HUDEP-2 (cell line): Measurements from ENCODE around the gene SLX4IP.
A peak's percentile ranks its signal among the peaks of the same experiment; 100 is the strongest.

Source experiments
- DNase-seq, 76 experiments: peaks; one replicate each; lab custom pipeline; 2025; ENCODE audit not compliant: unreplicated experiment in 76 of 76; lab: John Stamatoyannopoulos, UW

The SLX4IP gene

DNA sequence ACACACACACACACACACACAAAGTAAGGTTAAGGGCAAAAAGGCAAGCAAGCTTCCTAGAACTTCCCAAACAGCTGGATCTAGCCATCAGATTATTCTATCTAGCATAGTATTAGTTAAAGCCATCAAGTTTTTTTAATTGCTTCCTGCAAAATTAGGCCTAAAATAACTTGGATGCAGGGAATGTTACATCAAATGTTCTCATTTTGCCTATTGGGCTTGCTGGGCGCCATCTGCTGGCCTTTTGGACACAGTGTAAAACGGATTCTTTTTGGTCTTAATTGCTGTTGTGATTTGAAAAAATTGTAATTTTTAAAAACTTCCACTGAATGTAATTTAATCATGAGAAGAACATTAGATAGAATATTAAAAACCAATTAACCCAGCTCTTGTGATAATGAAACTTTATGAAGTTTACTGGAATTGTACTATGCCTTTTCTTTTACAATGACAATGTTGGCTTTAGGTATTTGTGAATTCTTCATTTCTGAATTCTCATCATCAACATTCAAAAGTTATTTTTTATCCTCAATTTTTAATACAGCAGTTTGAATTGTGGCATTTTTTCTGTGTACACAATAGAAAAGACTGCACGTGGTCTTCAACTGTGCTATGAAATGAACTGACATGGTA, 7.9 kb upstream of the SLX4IP start:
- DNase-seq, result peak in 20 of 76 experiments; percentile 3 to 31 (median 10)

DNA sequence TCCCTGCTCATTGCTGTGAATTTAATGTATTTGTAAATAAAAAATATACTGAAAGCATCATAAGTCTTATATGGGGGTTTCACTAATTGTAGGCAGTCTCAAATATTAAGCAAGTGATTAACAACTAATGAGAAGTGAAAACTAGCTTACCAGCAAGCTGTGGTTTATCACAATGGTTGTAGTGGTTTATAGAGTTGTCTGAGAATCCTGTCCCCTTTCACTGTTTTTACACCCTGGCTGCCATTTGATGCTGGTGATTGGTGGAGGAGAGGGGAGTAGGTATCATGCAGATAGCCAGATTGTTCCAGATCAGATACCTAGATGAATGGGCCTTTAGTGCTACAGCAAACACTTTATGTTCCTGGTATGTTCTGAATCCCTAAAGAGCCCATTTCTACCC, 7.1 kb upstream of the SLX4IP start:
- DNase-seq, result no peak

DNA sequence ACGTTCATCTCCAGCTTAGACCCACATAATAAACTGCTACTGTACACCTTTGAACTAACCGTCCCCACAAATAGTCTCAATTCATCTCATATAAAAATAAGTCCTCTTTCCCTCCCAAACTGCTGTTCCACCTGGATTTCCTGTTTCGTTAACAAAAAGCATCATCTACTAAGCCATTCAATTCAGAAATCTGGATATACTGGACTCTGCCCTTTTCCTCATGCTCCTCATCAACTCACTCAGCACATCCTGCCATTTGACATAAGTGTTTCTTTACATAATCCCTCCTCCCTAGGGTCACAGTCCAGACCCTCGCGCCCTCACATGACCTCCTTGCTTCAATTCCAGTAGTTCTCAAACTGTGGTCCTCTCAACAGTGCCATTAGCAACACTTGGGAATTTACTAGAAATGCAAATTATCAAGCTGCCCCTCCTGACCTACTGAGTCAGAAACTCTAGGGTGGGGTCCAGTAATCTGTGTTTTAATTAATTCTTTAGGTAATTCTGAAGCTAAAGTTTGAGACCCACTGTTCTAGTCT, 5.6 kb upstream of the SLX4IP start:
- no peak for DNase-seq

DNA sequence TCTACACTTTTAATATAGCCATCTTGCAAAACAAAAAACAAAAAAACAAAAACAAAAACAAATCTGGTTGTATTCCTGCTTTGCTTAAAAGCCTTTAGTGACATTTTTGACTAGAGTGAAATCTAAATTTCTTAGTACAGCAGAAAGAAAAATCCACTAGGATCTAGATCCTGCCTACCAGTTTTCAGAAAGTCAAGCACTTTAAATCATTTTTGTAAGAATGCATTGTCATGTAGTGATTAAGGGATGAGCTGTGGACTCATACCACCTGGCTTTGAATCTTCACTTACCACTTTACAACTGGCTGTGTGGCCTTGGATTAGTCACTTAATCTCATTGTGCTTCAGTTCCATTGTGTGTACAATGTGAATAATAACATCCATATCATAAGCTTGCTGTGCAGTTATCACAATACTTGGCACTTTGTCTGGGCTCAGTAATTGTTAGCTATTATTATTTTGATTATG, 5.1 kb upstream of the SLX4IP start:
- peak in 1 of 76 experiments; percentile 0 for DNase-seq

DNA sequence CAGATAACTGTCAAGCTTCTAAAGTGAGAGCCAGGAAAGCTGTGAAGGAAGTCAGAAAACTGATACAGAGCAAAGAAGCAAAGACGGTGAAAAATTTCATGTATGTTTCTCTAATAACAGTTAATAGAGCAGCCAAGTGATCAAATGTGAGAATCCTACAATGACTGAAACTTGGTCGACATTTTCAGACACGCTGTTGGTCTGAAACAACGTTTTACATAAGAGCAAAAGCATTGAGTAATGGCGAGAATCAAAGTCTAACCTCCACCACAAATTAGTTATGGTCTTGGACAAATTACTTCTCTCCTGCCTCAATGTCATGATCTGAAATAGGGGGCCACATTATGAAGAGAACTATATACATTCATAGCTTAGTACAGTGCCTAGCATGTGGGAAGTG, 4.4 kb upstream of the SLX4IP start:
- DNase-seq, result no peak

DNA sequence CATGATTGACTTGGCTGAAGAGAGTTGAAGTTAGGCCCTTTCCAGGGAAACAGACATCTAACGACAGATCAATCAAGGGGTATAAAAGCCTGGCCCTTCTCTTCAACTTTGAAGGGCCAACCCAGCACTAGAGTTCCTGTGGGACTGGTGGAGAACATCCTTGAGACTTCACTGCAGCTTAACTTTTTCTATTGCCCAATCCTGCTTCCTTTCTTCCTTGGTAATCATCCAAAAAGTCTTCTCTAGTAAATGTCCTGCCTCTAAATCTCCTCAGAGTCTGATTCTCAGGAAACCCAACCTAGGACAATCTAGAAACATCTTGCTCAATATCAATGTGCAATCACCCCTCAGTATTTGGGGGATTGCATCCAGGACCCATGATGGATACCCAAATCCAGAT, 3.0 kb upstream of the SLX4IP start:
- DNase-seq, result no peak

DNA sequence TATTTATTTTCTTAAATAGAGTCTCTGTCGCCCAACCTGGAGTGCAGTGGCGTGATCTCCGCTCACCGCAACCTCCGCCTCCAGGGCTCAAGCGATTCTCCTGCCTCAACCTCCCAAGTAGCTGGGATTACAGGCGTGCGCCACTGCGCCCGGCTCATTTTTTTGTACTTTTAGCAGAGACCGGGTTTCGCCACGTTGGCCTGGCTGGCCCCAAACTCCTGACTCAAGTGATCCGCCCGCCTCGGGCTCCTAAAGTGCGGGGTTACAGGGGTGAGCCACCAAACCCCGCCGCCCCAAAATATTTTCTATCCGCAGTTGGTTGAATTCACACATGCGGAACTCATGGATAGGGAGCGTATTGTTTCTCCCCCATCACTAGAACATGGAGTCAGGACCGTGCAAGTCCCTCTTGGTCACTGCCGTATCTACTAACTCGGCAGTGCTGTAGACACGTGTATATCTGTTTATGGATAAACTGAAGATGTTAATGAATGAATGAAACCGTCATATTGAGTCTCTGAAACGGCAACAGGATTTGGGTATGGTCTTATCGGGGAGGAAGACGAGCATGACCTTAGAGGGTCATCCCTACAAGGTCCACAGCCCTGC, 2.0 kb upstream of the SLX4IP start:
- DNase-seq, result peak in 1 of 76 experiments; percentile 54

DNA sequence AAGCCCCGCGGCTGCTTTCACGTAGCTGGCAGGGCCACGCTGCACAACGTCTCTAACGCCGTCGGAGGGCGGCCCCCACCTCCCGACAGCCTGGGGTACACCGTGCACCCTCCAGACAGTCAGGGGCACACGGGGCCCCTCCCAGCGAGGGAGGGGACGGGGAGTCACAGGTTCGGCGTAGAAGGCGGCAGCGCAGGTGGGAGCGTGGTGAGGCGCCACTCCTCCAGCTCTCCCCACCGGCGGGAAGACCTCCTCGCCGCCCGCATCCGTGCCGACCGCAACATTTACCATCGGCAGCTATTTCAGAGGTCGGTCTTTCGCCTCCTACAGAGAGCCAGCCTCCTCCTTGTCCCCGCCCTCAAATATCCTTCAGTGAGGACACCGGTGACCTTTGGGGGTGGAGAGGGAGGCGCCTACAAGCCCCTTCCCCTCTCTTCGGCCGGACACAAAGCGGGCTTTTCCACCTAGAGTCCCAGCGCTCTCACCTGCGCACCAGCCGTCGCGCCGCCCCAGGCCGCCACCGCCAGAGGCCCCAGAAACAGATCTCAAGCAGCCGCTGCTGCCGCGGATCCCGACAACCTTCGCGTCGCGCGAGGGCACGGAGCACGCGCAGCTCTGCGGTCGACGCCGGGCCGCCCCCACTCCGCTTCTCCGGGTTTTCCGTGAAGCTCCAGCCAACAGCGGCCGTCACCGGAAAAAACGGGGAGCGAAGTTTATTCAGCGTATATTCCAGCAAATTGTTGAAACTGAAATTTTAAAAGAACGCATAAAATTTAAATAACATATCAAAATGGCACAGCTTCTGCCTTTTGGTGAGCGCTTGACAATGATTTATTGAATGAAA, 1.3 kb upstream of the SLX4IP start, which contains the start of gene MKKS:
TSS of gene MKKS (minus strand) at position 600 of the 844 bp plus-strand sequence. CDS start 20,708 bp downstream, outside the sequence.
- peak in 74 of 76 experiments; percentile 20 to 85 (median 68) for DNase-seq

DNA sequence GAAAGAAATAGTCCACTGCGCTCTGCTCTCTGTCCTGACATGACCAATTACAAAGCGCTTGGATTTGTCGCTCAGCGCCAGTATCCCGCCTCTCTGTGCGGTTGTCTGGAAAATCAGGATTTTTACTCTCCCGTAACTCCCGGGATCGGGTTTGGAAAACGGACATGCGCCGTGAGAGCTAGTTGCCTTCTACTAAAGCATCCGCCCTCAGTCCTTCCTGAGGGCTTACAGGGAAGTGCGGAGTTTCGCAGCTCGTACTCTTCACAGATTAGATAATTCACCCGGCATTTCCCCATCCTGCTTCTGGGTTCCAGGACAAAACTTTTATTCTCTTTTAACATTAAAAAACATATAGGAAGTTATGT, 656 bp upstream of the SLX4IP start:
- peak in 75 of 76 experiments; percentile 19 to 89 (median 75) for DNase-seq

DNA sequence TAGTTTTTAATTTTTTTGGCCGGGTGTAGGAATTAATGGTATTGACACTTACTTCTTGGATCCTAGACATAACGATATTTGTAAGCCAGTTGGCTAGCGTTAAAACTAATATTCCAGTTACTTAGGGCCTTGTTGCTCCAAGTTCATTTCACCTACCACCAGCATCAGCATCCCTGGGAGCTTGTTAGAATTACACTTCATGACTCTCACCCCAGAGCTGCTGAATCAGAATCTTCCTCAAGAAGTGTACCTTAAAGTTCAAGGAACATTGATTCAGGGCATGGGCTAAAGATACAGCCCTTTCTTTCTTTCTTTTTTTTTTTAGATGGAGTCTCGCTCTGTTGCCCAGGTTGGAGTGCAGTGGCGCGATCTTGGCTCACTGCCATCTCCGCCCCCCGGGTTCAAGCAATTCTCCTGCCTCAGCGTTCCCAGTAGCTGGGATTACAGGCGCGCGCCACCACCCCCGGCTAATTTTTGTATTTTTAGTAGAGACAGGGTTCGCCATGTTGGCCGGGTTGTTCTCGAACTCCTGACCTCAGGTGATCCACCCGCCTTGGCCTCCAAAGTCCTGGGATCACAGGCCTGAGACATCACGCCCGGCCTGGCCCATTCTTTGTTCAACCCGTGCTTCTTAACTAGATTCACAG, 1.1 kb downstream of the SLX4IP start:
- no peak for DNase-seq

DNA sequence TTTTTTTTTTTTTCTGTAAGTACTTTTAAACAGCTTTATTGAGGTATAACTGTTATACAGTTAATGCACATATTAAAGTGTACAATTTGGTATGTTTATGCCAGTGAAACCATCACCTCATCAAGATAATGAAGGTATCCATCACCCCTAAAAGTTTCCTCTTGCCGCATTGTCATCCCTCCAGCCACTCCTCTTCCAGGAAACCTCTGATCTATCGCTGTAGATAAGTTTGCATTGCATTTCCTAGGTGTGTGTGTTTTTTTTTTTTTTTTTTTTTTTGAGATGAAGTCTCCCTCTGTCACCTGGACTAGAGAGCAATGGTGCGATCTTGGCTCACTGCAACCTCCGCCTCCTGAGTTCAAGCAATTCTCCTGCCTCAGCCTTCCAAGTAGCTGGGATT, 3.1 kb downstream of the SLX4IP start:
- DNase-seq, result peak in 2 of 76 experiments; percentile 3 to 12

DNA sequence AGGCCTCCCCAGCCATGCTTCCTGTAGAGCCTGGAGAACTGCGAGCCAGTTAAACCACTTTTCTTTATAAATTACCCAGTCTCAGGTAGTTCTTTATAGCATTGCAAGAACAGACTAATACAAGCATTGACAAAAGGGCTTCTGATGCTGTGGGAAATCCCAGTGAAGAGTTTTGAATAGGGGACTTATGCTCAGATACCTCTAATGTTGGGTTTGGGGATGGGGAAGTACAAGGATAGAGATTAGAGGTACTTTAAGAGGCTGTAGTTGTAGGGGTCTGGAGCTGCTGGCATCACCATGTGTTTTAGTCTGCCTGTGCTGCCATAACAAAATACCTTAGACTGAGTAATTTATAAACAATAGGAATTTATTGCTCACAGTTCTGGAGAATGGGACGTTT, 8.8 kb downstream of the SLX4IP start:
- no peak for DNase-seq

DNA sequence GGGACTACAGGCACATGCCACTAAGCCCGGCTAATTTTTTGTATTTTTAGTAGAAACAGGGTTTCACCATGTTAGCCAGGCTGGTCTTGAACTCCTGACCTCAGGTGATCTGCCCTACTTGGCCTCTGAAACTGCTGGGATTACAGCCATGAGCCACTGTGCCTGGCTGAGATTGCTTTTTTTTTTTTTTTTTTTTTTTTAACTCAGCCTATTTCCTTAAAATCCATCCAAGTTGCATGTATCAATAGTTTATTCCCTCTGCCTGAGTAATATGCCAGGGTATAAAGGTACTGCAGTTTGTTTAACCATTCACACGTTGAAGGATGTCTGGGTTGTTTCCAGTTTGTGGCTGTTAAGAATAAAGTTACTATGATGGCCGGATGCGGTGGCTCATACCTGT, 10.7 kb downstream of the SLX4IP start:
- no peak for DNase-seq

DNA sequence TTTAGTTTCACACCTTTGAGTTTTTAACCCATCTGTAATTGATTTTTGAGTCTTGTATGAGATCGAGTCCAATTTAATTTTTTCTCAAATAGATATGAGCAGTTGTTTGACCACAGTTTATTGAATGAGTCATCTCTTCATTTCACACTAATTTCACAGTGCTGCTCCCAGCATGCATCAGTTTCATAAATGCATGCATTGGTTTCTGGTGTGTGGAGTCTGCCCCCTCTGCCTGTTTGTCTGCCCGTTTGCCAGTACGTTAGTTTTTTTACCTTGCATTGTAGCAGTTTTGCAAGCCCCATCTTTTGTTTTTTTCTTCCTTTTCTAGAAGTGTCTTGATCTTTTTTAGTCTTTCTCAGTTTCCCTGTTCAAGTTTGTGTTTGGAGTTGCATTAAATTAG, 11.9 kb downstream of the SLX4IP start:
- peak in 62 of 76 experiments; percentile 2 to 79 (median 38) for DNase-seq

DNA sequence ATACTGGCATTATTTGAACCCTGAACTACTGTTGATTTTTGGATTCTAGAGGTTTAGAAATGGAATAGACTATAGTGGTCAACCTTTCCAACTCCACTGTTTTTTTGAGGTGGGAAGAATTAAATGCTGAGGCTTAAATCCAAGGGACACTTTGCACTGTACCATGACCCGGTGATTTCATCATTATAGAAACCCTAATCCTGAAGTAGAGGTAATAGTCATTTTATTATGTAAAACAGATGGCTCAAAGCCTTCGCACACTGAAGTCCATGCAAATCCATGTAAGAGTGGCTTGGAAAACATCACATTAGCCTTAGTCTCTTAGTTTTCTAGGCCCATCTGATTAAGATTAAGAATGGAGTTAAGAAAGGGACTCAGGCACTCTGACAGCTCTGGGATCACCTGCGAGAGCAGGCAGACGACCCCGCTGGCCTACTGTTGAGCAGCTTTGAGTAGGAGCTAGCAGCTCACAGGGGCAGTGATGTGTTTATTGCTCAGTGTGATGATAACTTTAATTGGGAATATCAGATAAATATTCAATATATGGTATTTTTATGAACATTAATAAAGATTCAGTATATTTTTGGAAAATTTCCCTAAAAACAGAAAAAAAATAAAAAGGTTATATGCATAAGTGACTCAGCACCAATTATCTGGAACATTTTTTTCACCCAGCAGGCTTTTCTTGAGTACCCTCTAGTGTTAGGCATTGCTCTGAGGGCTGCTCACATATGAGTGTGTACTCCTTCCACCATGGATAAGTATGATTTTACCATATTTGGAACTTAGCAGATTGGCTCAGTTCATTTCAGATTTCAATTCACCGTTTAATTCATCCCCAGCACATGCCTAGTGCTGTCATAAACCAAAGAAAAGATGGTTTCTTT, 13.4 kb downstream of the SLX4IP start:
- peak in 1 of 76 experiments; percentile 2 for DNase-seq

DNA sequence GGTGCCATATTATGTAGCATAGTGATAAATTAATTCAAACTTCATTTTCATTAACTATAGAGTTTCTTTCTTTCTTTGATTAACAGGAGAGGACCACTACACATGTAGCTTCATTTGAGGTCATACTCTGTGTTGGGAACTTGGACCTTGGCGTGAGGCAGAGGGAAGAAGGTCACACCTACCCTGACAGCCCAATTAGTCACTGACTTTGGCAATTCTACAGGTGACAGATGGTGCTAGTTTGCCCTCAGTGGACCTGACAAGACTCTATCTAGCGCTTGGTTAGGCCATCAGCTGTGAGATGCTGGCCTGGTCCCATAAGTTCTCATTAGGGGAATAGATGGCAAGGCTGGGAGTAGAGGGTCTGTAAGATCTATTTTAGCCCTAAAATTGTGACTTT, 14.2 kb downstream of the SLX4IP start:
- DNase-seq, result peak in 3 of 76 experiments; percentile 6 to 22 (median 21)

DNA sequence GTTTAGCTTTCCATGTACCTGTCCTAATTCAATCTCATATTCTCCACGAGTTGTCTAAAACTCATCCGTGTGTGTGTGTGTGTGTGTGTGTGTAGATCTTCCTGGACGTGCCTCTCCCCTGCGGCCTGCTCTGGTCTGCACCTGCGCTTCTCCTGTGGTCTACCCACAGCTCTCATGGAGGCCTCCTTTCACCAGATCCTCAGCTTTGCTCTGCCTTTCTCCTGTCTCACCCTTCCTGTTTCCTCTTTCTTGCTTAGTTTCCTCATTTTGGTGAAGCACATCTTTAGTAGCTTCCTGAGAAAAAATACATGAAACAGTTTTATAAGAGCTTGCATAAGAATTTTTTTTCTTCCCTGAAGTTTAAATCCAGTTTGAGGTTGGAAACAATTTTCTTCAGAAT, 18.1 kb downstream of the SLX4IP start:
- peak in 3 of 76 experiments; percentile 4 to 22 (median 5) for DNase-seq

DNA sequence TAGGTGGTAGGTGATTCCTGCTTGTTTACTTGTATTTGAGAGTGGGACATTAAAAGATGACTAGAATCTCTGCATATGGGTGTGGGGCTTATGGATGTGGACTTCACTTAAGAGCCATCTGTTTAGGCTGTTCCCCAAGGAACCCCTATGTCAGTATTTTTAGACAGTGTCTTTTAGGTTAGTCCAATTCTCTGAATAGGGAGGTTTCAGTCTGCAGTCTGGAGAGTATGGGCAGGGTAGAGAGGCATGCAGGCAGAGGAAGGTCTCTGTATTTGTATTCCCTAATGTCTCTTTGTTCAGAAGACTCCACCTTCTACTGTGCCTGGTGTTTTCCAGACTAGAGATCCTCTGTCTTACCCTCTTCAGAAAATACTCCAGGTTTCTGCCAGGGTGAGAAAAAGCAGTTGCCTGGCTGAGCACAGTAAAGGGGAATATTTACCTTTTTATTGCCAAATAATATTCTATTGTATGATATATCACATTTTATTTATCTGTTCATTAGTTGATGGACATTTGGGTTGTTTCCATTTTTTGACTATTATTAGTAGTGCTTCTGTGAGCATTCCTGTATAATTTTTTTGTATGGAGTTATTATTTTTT, 19.1 kb downstream of the SLX4IP start:
- no peak for DNase-seq

DNA sequence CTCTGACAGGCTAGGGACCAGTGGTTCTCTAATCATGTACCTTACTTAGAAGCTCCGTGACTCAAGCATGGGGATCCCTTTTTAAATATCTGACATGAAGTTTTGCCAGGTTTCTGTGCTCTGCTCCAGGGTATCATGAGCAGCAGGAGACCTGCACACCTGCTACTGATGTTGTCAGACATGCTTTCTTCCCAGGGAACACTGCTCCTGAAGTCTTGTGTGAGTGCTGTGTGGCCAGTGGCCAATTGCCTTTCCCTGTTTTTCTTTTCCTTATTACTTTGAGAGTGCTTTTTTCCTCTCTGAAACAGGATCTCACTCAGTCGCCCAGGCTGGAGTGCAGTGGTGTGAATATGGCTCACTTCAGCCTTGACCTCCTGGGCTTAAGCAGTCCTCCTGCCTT, 26.4 kb downstream of the SLX4IP start:
- DNase-seq, result no peak
